Measurements from ENCODE around the gene R3HDM4. TPM values are rescaled to one million over a fixed set of nuclear protein-coding genes. Genes with fewer than 3 reads are reported as not detected.

R3HDM4 gene
- total RNA-seq, 1 experiment from 2014 or later = 55.8 TPM

DNA sequence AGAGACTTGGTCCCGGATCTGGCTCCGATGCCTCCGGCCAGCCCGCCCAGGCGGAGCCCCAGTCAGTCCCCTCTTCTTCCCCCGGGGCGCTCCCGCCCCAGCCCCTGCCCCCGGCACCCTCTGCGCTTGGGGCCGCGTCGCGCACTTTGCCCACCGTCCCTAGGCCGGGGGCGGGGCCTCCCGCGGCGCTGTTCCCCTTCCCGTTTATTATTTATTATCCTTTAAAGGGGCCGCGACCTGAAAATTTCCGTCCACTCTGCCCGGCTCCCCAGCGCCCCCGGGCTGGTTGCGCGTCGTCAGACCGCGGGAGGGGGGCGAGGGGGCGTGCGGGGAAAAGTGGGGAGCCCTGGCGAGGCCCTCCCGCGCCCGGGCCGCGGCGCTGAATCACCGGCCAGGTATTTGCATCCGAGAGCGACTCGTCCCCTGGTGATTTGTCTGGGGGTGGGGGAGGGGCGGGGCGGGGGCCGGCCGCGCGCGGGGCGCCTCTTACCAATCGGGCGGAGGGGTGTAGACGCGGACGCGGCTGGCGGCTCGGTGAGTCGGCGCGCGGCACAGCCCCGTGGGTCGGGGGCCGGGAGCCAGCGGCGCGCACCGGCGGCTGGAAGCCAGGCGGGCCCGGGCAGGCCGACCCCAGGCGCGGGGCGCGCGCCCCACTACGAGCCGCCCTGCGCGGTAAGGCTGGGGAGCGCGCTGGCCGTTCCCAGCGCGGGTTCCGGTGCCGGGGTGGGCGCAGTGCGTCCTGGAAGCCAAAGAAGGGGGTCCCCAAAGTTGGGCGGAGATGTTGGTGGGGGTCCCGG, 12.7 kb upstream of the R3HDM4 start, which contains the start of gene ARID3A:
Gene ARID3A (plus strand): TSS at position 510 of the 797 bp plus-strand sequence. CDS start 3,494 bp downstream, outside the sequence.
- BruUV-seq (replicated peaks) = no TSS peak

DNA sequence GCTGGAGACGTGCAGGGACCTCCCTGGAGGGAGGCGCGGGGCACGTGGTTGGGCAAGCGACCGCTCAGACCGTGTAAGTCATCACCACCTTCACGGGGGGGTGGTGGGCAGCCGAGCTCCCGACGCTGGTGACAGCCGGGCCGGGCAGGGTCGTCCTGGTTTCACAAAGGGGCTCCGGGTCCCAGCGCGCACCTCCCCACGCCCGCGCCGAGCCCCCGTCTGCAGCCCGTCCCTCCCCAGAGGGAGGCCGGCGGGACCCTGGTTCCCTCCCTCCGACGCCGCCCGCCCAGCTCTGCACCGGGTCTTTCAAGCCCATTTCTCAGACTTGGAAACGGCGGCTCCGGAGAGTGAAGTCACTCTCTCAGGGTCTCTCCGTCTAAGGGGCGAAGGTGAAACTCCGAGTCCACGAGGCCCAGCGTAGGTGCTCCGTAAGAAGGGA, 12.1 kb upstream of the R3HDM4 start:
- Histone ChIP-seq H3K4me3 (peak overlapping the region; percentile 77), H3K27me3 (ENCODE audit: insufficient read depth, low read depth) (no peaks in the 10 kb centered on the region; the same call in 1 of the 2 replicates), H2AFZ (peak overlapping the region; percentile 79), H3K36me3 (ENCODE audit: low read depth) (no peaks in the 10 kb centered on the region), H3K9me2 (ENCODE audit: insufficient read depth) (no peaks in the 10 kb centered on the region), H3K4me1 (replicated peaks; ENCODE audit: insufficient read depth) (no peaks in the 10 kb centered on the region; the same call in 1 of the 2 replicates), H3K4me2 (peak overlapping the region; percentile 76), H3K79me2 (ENCODE audit: low read depth) (no peaks in the 10 kb centered on the region), H3K27ac (no peak overlapping the region), H3F3A (ENCODE audit: insufficient read depth, low read depth) (peaks cover 14% of the 10 kb centered on the region; the same call in 1 of the 2 replicates), H4K20me1 (ENCODE audit: insufficient read depth) (no peaks in the 10 kb centered on the region; the same call in 1 of the 2 replicates), H3K9me3 (ENCODE audit: insufficient read depth, low read depth) (no peaks in the 10 kb centered on the region)
- no peak for DNase-seq
- ChIA-PET POLR2A (ENCODE audit: unreplicated experiment) (no interaction called here), CTCF (no interaction called here)
- BruUV-seq (replicated peaks) = no TSS peak
- TF ChIP-seq, protein P1, sequence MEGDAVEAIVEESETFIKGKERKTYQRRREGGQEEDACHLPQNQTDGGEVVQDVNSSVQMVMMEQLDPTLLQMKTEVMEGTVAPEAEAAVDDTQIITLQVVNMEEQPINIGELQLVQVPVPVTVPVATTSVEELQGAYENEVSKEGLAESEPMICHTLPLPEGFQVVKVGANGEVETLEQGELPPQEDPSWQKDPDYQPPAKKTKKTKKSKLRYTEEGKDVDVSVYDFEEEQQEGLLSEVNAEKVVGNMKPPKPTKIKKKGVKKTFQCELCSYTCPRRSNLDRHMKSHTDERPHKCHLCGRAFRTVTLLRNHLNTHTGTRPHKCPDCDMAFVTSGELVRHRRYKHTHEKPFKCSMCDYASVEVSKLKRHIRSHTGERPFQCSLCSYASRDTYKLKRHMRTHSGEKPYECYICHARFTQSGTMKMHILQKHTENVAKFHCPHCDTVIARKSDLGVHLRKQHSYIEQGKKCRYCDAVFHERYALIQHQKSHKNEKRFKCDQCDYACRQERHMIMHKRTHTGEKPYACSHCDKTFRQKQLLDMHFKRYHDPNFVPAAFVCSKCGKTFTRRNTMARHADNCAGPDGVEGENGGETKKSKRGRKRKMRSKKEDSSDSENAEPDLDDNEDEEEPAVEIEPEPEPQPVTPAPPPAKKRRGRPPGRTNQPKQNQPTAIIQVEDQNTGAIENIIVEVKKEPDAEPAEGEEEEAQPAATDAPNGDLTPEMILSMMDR (conservative IDR thresholded peaks at IDR 0.05) = no peak
- no peak for TF ChIP-seq EZH2 (IDR thresholded peaks at IDR 0.05; ENCODE audit: low read depth)
- intact Hi-C loops (cut with micrococcal nuclease; ENCODE audit: unreplicated experiment) = loop anchor here (10.0 kb wide), 2 partner anchors 260 to 350 kb away; partner anchors contain the start of genes BSG and RNF126

More for the DNA sequence above, 12.7 kb upstream of the R3HDM4 start, which contains the start of gene ARID3A:
- no peaks in the 10 kb centered on the region for H3K36me3 ChIP-seq (ENCODE audit: low read depth)
- no peaks in the 10 kb centered on the region for H3K9me2 ChIP-seq (ENCODE audit: insufficient read depth)
- H4K20me1 ChIP-seq (ENCODE audit: insufficient read depth) = no peaks in the 10 kb centered on the region; the same call in 1 of the 2 replicates
- intact Hi-C loops (cut with micrococcal nuclease; ENCODE audit: unreplicated experiment) = loop anchor here (10.0 kb wide), 2 partner anchors 261 to 351 kb away; partner anchors contain the start of genes BSG and RNF126
- H3K4me3 ChIP-seq = peak within 1 kb of the TSS; percentile 77
- H3K79me2 ChIP-seq (ENCODE audit: low read depth) = no peaks in the 10 kb centered on the region
- no peaks in the 10 kb centered on the region; the same call in 1 of the 2 replicates for H3K27me3 ChIP-seq (ENCODE audit: insufficient read depth, low read depth)
- DNase-seq = peak; percentile 53 to 80
- no peaks in the 10 kb centered on the region; the same call in 1 of the 2 replicates for H3K4me1 ChIP-seq (replicated peaks; ENCODE audit: insufficient read depth)
- H3K27ac ChIP-seq = no peak within 1 kb of the TSS
- peak within 1 kb of the TSS; percentile 89 for H3K4me2 ChIP-seq
- H3K9me3 ChIP-seq (ENCODE audit: insufficient read depth, low read depth) = no peaks in the 10 kb centered on the region
- ChIA-PET POLR2A (ENCODE audit: unreplicated experiment) (no interaction called here), CTCF (no interaction called here)
- TF ChIP-seq EZH2 (IDR thresholded peaks at IDR 0.05; ENCODE audit: low read depth) = no peak
- TF ChIP-seq, protein P1 (conservative IDR thresholded peaks at IDR 0.05) = no peak
- H3F3A ChIP-seq (ENCODE audit: insufficient read depth, low read depth) = peaks cover 14% of the 10 kb centered on the region; the same call in 1 of the 2 replicates
- H2AFZ ChIP-seq = peak within 1 kb of the TSS; percentile 79

DNA sequence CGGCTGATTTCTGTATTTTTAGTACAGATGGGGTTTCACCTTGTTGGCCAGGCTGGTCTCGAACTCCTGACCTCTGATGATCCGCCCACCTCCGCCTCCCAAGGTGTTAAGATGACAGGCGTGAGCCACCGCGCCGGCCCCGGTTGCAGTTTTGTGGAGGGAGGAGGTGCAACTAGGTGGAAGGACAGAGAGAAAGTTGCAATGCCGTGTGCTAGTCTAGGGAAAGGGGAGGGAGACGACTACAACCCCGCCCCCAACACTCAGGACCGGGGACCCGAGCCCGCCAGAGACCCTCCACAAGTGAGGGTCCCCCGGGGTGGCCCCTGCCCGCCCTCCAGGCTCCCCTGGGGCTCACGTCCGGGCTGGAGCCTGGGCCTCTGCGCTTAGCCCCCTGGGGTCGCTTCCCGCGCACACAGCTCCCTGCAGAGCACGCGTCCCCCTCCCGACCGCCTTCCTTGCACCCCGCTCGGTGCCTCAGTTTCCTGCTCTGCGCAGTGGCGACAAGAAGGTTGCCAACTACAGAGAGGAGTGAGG, 11.6 kb upstream of the R3HDM4 start:
- Histone ChIP-seq H3F3A (ENCODE audit: insufficient read depth, low read depth) (peaks cover 14% of the 10 kb centered on the region; the same call in 1 of the 2 replicates), H3K4me1 (replicated peaks; ENCODE audit: insufficient read depth) (no peaks in the 10 kb centered on the region; the same call in 1 of the 2 replicates), H3K9me2 (ENCODE audit: insufficient read depth) (no peaks in the 10 kb centered on the region), H2AFZ (peak overlapping the region; percentile 79), H3K36me3 (ENCODE audit: low read depth) (no peaks in the 10 kb centered on the region), H3K9me3 (ENCODE audit: insufficient read depth, low read depth) (no peaks in the 10 kb centered on the region), H3K79me2 (ENCODE audit: low read depth) (no peaks in the 10 kb centered on the region), H3K4me2 (peak overlapping the region; percentile 76), H3K27me3 (ENCODE audit: insufficient read depth, low read depth) (peaks cover 2% of the 10 kb centered on the region), H4K20me1 (ENCODE audit: insufficient read depth) (no peaks in the 10 kb centered on the region; the same call in 1 of the 2 replicates), H3K4me3 (peak overlapping the region; percentile 77), H3K27ac (no peak overlapping the region)
- intact Hi-C loops (cut with micrococcal nuclease; ENCODE audit: unreplicated experiment) = loop anchor here (10.0 kb wide), 2 partner anchors 260 to 350 kb away; partner anchors contain the start of genes BSG and RNF126
- ChIA-PET POLR2A (ENCODE audit: unreplicated experiment) (interaction anchor here (0.7 kb wide), 1 partner anchor 282 kb away, joined by 6 read pairs; no protein-coding TSS in a partner anchor), CTCF (no interaction called here)
- no peak for TF ChIP-seq EZH2 (IDR thresholded peaks at IDR 0.05; ENCODE audit: low read depth)
- TF ChIP-seq, protein P1 (conservative IDR thresholded peaks at IDR 0.05) = no peak
- DNase-seq = no peak
- no TSS peak for BruUV-seq (replicated peaks)

Data from PC-9 (cell line).